K562 (cell line): ENCODE data around the gene KLF4.

Experiments used
- CTCF ChIP-seq, 3 experiments: IDR thresholded peaks in 2 of 3; conservative IDR thresholded peaks in 1 of 3; 2 replicates each; pipeline ENCODE4 v1.5.1; 2011 to 2012; ENCODE audit warnings: low read length in 3 of 3, mild to moderate bottlenecking in 3 of 3, control low read depth in 2 of 3, improper control_type of control experiment in 1 of 3, inconsistent platforms in 1 of 3, low read depth in 1 of 3, mixed read lengths in 1 of 3, moderate library complexity in 1 of 3; ENCODE audit not compliant: insufficient read depth in 2 of 3
- RAD21 ChIP-seq, 2 experiments: fragments of 250-450 bp in 1 of 2; fragments of 450-650 bp in 1 of 2; sonication (Bioruptor Pico) in 1 of 2; formaldehyde crosslinking in 1 of 2; IDR thresholded peaks in 1 of 2; conservative IDR thresholded peaks in 1 of 2; 2 replicates each; pipeline versions ENCODE4 v1.4.0 to v1.8.0; 2020 to 2022; ENCODE audit warnings: mild to moderate bottlenecking in 2 of 2, moderate library complexity in 1 of 2

GRCh38 chr9:107523539-107523938 is 34.0 kb upstream of the KLF4 start:
- TF ChIP-seq CTCF (IDR thresholded peaks at IDR 0.05 in 2 of 3, conservative IDR thresholded peaks at IDR 0.05 in 1 of 3; ENCODE audit: insufficient read depth in 2 of 3, low read depth in 1 of 3, low read length in 3 of 3) (no peak), RAD21 (CRISPR knock-in tag; conservative IDR thresholded peaks at IDR 0.05 in 1 of 2, IDR thresholded peaks at IDR 0.05 in 1 of 2) (no peak)
